ENCODE measurements around the gene ADPGK. TPM values are rescaled to one million over a fixed set of nuclear protein-coding genes. Genes with fewer than 3 reads are reported as not detected.

The ADPGK gene
- total and polyA plus RNA-seq, 11 donors, result 7.1 to 31.7 (median 10.4) TPM

DNA sequence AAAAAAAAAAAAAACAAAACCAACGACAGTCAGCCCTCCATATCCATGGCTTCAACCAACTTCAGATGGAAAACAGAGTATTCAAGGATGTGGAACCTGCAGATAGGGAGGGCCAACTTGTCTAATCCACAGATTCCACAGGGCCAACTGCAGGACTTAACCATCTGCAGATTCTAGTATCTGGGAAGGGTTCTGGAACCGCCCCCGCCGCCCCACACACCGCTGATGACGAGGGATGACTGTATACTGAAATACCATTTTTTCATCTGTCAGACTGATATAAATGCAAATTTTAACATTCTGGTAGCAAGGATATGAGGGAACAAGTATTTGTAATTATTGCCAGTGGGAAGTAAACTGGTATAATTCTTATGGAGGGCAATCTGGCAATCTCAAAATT is 29.5 kb downstream of the ADPGK start:
- intact Hi-C loops (cut with DNase I), result no loop called here
- Histone ChIP-seq H3K9me3 (no peaks in the 10 kb centered on the region), H3K36me3 (peaks cover 0 to 97% (median 77%) of the 10 kb centered on the region in 9 donors), H3K27me3 (no peaks in the 10 kb centered on the region), H3K4me1 (peaks cover 0 to 19% (median 0%) of the 10 kb centered on the region in 12 donors), H3K4me3 (no peak overlapping the region), H3K27ac (no peak overlapping the region)
- TF ChIP-seq POLR2A (IDR thresholded peaks at IDR 0.05), result no peak
- TF ChIP-seq, protein P1, sequence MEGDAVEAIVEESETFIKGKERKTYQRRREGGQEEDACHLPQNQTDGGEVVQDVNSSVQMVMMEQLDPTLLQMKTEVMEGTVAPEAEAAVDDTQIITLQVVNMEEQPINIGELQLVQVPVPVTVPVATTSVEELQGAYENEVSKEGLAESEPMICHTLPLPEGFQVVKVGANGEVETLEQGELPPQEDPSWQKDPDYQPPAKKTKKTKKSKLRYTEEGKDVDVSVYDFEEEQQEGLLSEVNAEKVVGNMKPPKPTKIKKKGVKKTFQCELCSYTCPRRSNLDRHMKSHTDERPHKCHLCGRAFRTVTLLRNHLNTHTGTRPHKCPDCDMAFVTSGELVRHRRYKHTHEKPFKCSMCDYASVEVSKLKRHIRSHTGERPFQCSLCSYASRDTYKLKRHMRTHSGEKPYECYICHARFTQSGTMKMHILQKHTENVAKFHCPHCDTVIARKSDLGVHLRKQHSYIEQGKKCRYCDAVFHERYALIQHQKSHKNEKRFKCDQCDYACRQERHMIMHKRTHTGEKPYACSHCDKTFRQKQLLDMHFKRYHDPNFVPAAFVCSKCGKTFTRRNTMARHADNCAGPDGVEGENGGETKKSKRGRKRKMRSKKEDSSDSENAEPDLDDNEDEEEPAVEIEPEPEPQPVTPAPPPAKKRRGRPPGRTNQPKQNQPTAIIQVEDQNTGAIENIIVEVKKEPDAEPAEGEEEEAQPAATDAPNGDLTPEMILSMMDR (IDR thresholded peaks at IDR 0.05), result no peak
- 92 to 98% (median 94%) methylated on average over 6 of the region's 6 CpGs for WGBS, 4 donors
- DNase-seq, result no peak
- ATAC-seq, result no peak

DNA sequence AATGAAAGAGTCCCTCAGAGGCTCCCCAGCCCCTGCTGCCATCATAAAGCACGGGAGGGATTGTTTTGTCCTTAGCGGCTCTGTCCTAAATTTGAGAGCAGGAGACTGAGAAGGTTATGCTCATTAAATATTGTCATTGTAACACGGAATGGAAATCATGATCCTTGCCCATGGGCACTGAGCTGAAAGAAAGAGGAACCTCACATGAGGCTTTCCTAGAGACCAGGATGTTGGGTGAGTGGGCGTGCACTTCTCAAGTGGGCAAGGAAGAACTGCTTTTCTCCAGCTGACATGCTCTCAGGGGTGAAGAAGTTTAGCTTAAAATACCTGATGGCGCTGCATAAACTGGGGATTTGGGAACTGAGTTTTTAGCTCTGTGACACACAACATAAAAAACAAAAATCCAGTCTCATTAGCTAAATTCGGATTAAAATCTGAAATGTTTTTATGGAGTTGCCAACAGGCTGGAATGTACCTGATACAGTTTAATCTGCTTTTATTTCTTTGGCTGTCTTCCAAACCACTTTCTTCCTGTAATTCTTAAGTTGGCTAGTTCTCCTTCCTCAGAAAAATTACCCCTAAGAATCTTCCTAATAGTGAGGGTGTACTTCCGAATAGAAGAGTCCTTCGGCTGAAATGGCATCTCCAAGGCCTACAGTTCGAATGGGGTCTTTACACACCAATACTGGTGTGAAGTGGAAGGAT is 31.7 kb downstream of the ADPGK start:
- DNase-seq (peak in 1 of 5 donors; percentile 19), ATAC-seq (peak in 3 of 4 donors; percentile 20 to 44 (median 34))
- WGBS, 4 donors, result 75 to 85% (median 80%) methylated on average over 9 of the region's 9 CpGs
- Histone ChIP-seq H3K27ac (peak overlapping the region in 1 of 12 donors; percentile 44), H3K4me3 (no peak overlapping the region), H3K4me1 (peaks cover 0 to 19% (median 0%) of the 10 kb centered on the region in 12 donors), H3K9me3 (peaks cover 0 to under 1% (median 0%) of the 10 kb centered on the region in 12 donors), H3K36me3 (peaks cover 0 to 76% (median 57%) of the 10 kb centered on the region in 9 donors), H3K27me3 (no peaks in the 10 kb centered on the region)
- no peak for TF ChIP-seq POLR2A (IDR thresholded peaks at IDR 0.05)
- TF ChIP-seq, protein P1 (IDR thresholded peaks at IDR 0.05), result no peak
- intact Hi-C loops (cut with DNase I), result no loop called here

DNA sequence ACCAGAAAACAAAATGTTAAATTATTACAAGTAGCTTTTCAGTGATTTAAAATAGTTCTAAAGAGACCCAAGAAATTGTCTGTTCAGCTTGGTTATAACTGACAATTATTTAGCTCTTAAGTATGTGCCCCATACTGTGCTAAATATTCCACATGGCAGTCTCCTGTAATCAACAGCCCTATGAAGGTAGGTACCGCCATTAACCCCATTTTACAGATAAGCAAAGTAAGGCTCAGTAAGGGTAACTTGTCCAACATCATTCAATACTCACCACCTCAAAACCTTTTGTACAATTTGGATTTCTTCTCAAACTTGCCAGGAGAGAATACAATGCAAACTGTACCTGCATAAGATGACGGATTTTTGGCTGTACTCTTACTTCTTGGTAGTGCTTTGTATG is 33.9 kb downstream of the ADPGK start:
- Histone ChIP-seq H3K4me1 (peaks cover 0 to 19% (median 0%) of the 10 kb centered on the region in 12 donors), H3K36me3 (peaks cover 0 to 55% (median 37%) of the 10 kb centered on the region in 9 donors), H3K4me3 (no peak overlapping the region), H3K27ac (no peak overlapping the region), H3K9me3 (peaks cover 0 to 2% (median 0%) of the 10 kb centered on the region in 12 donors), H3K27me3 (no peaks in the 10 kb centered on the region)
- ATAC-seq (no peak), DNase-seq (no peak)
- TF ChIP-seq, protein P1 (IDR thresholded peaks at IDR 0.05), result no peak
- no peak for TF ChIP-seq POLR2A (IDR thresholded peaks at IDR 0.05)
- intact Hi-C loops (cut with DNase I), result no loop called here
- 94 to 98% (median 96%) methylated on average over 2 of the region's 2 CpGs for WGBS, 4 donors

DNA sequence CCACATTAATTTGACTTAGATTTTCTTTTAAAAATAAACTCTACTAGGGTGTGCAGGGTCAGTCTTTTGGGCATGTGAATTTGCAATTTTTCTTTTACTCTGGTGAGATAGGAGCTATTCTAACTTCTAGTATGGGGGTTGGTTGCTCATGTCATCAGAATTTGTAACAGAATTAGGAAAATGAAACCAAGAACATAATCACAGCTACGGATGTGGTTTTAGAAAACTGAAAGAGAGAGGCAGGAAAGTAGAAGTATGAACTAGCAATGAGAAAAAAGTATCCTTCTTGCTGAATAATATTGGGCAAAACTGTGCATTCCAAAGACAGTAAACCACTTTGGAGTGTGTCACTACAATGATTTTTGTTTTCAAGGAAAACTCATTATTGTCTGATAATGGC is 43.3 kb downstream of the ADPGK start:
- H3K27ac ChIP-seq, result peak overlapping the region in 1 of 12 donors; percentile 67
- TF ChIP-seq, protein P1 (IDR thresholded peaks at IDR 0.05), result no peak
- no peak for TF ChIP-seq POLR2A (IDR thresholded peaks at IDR 0.05)
- DNase-seq (no peak), ATAC-seq (no peak)
- WGBS, 4 donors, result 59 to 98% (median 89%) methylated on average over 1 of the region's 1 CpG
- H3K4me1 ChIP-seq, result peaks cover 0 to 18% (median 0%) of the 10 kb centered on the region in 12 donors
- no peaks in the 10 kb centered on the region for H3K27me3 ChIP-seq
- H3K9me3 ChIP-seq, result no peaks in the 10 kb centered on the region
- peaks cover 0 to 63% (median 41%) of the 10 kb centered on the region in 9 donors for H3K36me3 ChIP-seq
- intact Hi-C loops (cut with DNase I), result no loop called here
- H3K4me3 ChIP-seq, result no peak overlapping the region

Measured in heart left ventricle (tissue), 16 donors.